ENCODE data around the gene SLC39A9.
"Not testable (repeated sequence)": the region's sequence is repeated elsewhere in the genome, so short reads cannot be mapped to it uniquely, and the experiment has no call there.

DNA sequence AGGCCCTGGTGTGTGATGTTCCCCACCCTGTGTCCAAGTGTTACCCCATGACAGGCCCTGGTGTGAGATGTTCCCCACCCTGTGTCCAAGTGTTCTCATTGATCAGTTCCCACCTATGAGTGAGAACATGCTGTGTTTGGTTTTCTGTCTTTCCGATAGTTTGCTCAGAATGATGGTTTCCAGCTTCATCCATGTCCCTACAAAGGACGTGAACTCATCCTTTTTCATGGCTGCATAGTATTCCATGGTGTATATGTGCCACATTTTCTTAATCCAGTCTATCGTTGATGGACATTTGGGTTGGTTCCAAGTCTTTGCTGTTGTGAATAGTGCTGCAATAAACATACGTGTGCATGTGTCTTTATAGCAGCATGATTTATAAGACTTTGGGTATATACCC lies 17.6 kb downstream of the SLC39A9 start:
- TF ChIP-seq, protein P1, sequence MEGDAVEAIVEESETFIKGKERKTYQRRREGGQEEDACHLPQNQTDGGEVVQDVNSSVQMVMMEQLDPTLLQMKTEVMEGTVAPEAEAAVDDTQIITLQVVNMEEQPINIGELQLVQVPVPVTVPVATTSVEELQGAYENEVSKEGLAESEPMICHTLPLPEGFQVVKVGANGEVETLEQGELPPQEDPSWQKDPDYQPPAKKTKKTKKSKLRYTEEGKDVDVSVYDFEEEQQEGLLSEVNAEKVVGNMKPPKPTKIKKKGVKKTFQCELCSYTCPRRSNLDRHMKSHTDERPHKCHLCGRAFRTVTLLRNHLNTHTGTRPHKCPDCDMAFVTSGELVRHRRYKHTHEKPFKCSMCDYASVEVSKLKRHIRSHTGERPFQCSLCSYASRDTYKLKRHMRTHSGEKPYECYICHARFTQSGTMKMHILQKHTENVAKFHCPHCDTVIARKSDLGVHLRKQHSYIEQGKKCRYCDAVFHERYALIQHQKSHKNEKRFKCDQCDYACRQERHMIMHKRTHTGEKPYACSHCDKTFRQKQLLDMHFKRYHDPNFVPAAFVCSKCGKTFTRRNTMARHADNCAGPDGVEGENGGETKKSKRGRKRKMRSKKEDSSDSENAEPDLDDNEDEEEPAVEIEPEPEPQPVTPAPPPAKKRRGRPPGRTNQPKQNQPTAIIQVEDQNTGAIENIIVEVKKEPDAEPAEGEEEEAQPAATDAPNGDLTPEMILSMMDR (IDR thresholded peaks at IDR 0.05) = not testable (repeated sequence)
- TF ChIP-seq EP300 (IDR thresholded peaks at IDR 0.05); POLR2A (IDR thresholded peaks at IDR 0.05; ENCODE audit: low read depth): not testable (repeated sequence)
